HG03442 (cell line): ENCODE data around the gene REXO1.
"Not testable (repeated sequence)": the region's sequence is repeated elsewhere in the genome, so short reads cannot be mapped to it uniquely, and the experiment has no call there.

Experiments used
- ATAC-seq: cut with Tn5 transposase; IDR thresholded peaks from one replicate; pipeline ENCODE4 v1.9.1; 2021; ENCODE audit warnings: mild to moderate bottlenecking, moderate library complexity; ENCODE audit not compliant: unreplicated experiment

REXO1 gene

GRCh38 chr19:1814391-1814790, 33.9 kb downstream of the REXO1 start:
- ATAC-seq, result no peak

DNA sequence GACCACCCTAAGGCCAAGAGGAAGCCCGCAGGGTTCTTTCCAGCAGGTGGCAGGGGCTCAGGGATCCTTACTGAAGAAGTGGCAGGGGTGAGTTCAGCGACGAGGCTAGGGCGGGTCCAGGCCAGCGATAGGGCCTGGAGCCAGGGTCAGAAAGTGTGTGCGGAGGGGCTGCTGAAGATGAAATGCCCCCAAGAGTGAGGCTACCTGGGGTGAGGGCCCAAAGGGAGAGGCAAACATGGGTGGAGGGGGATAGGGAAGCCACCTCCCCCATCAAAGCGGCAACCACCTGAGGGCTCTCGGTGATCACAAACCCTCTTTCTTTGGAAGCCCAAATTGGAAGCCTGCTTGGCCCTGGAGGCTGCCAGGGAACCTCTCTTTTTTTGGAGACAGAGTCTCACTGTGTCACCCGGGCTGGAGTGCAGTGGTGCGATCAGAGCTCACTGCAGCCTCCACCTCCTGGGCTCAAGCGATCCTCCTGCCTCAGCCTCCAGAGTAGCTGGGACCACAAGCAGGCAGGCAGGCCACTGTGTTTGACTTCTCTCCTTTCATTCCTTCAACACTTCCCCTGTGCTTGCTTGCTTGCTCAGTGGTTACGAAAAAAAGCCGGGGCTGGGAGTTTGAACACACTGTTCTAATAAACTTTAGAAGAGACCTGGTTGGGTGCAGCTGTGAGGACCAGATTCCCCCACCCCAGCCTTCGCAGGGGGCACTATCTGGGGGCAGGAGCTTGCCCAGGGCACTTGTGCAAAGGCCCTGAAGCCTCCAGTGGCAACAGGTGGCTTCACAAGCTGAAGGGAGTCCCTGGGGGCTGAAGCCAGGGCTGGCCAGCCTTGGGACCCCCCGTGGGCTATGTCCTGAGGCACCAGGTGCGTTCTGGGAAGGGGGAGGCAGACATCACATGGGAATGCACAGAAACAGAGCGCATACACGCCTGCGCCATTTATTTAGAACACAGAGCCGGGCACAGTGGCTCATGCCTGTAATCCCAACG, 34.8 kb downstream of the REXO1 start:
- no peak for ATAC-seq

DNA sequence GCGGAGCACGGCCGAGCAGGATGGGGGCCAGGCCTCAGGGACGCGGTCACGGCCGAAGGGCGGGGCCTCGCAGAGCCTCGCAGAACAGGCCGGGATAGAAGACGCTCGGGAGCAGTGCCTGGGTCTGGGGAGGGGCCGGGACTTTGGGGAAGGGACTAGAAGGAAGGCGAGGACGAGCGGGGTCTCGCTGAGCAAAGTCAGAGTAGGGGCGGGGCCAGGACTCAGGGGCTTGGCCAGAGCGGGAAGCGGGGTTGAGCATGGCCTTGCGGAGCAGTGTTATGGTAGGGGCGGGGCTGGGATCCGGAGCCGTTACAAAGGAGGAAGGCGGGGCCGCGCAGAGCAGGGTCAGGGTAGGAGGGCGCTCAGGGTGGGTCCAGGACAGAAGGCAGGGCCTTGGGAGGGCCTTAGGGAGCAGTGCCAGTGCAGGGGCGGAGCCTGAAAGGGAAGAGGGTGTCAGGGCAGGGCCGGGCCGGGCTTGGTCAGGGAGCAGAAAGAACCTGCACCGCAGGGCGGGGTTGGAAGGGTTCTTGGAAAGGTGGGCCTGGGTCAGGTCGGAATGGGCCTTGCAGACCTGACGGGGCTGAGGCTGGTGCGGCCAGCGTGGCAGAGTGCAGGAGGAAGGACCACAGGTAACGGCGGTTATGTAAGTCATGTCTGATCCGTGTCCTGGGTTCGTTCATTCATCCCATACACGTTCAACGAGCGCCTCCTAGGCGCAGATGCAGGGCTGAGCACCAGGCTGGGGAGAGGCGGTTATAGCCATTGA, 35.7 kb downstream of the REXO1 start:
- ATAC-seq, result peak; percentile 66

- peak; percentile 7 for ATAC-seq
Measured at GRCh38 chr19:1811942-1812425, 36.3 kb downstream of the REXO1 start, which contains the start of gene ATP8B3. TSS of gene ATP8B3 (minus strand) at chr19:1812276. CDS start at chr19:1811736, 540 bp downstream.

- ATAC-seq, result no peak
Measured at GRCh38 chr19:1811472-1811894, 36.8 kb downstream of the REXO1 start.

DNA sequence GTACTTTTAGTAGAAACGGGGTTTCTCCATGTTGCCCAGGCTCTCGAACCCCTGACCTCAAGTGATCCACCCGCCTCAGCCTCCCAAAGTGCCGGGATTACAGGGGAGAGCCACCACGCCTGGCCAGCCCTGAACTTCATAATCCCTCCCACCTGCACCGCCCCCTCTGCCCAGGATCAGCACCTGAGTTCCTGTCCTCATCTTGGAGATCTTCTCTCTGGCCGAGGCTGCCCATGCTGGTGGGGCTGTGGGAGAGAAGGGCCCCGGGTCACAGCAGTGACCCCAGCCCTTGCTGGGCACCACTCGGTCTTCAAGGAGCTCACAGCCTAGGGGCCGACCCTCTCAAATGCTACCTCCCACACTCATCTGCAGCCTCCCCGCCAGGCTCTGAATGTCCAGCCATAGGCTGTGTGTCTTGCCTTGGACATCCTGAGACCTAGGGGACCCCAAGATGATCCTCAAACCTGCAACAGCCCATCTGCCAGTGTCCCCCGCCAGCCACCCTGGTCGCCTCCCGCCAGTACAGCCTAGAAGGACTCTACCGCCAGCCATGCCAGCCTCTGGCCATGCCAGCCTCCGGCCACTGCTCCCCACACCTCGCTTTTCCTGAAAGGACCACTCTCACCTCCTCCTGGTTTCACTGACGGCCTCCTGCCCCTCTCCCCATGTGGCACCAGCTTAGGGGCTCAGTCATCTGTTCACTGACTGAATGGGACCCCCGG, 37.7 kb downstream of the REXO1 start:
- ATAC-seq, result no peak

GRCh38 chr19:1809678-1810077, 38.6 kb downstream of the REXO1 start:
- no peak for ATAC-seq

DNA sequence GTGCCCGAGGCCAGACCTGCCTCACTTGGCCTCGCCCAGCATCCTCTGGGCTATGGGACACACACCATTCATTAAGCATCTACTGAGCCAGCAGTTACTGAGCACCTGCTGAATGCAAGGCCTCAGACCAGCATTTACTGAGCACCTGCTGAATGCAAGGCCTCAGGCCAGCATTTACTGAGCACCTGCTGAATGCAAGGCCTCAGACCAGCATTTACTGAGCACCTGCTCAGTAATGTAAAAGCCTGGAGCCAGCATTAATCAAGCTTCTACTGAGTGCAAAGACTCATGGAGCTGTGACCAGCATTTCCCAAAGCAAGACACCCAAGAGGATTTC, 39.9 kb downstream of the REXO1 start:
- ATAC-seq, result no peak

GRCh38 chr19:1807695-1808394, 40.4 kb downstream of the REXO1 start:
- ATAC-seq, result no peak

GRCh38 chr19:1807030-1807694, 41.1 kb downstream of the REXO1 start:
- no peak for ATAC-seq

DNA sequence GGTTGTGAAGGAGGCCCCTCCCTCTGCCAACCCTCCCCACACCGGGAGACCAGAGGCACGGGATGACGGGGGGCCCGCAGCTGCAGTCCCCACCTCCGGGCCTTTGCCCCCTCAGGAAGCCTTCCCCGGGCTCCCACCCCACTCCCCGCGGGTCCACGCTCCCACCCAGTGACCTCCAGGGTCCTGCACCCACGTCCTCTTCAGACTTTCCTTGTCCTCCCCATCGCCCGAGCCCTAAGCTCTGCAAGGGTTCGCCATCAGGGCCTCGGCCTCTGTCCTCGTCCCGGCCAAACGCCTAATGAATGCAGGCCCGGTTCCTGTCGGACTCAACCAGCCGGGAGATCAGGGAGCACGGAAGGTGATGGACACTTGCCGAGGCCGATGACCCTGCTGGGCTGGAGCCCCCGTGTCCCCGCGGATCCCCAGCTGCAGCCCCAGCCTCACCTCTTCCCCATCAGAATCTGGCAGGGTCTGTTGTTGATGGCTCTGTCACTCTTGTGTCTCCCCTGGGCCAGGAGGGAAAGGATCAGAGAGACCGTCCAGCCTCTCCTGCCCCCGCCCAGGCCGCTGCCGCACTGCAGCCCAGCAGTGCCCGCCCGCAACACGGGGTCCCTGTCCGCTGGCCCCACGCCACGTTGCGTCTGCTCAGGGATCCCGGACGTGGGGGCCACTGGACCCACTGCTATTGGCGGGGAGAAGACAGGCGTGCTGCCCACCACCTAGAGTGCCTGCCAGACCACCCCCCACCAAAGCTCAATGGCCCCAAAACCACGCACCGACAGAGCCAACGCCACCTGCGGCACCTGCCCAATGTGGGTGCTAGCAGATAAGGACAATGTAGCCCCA, 41.9 kb downstream of the REXO1 start:
- ATAC-seq, result no peak

- no peak for ATAC-seq
Measured at GRCh38 chr19:1805401-1806183, 42.7 kb downstream of the REXO1 start.

DNA sequence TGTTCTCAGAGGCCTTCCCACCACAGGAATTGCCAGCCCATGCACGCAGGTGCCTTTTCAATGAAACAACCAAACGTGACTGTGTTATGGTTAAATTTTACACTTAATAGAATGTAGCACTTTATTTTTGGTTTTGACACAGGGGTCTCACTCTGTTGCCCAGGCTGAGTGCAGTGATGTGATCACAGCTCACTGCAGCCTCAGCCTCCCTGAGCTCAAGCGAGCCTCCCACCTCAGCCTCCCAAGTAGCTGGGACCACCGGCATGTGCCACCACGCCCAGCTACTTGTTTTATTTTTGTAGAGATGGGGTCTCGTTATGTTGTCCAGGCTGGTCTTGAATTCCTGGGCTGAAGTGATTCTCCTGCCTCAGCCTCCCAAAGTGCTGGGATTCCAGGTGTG, 43.4 kb downstream of the REXO1 start:
- no peak for ATAC-seq

DNA sequence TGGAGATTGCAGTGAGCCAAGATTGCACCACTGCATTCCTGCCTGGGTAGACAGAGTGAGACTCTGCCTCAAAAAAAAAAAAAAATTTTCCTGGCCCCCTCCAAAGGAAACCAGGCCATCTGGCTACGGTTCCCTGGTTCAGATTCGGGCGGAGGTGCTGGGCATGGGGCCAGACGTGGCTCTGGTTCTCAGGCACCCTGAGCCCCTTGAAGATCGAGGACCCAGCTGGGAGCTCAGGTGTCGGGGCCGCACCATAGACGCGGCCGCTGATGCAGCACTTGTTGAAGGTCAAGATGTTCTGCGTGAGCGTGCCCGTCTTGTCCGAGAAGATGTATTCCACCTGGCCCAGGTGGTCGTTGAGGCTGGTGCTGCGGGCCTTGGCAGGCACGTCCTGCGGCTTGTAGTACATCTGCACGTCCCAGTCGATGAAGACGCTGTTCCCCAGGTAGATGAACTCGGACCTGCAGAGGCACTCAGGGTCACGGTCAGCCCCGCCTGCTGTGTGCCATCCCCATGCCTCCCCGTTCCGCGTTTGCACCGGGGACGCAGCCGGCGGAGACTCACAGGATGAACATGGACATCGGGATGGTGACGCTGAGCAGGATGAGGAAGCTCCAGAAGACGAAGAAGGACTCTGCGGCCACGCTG, 48.5 kb downstream of the REXO1 start:
- ATAC-seq, result no peak

DNA sequence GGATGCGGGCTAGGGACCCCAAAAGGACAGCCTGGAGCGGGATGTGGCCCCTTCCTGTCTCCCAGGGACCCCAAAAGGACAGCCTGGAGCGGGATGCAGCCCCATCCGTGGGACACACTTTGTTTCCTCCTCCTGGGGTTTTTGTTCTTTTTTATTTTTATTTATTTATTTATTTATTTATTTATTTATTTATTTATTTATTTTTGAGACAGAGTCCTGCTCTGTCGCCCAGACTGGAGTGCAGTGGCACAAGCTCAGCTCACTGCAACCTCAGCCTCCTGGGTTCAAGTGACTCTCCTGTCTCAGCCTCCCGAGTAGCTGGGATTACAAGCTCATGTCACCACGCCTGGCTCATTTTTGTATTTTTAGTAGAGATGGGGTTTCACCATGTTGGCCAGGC, 51.0 kb downstream of the REXO1 start:
- ATAC-seq, result not testable (repeated sequence)

- no peak for ATAC-seq
Measured at GRCh38 chr19:1796395-1797142, 51.7 kb downstream of the REXO1 start.
